SK-N-SH (cell line): ENCODE results near the gene UBE4B. TPM values are rescaled to one million over a fixed set of nuclear protein-coding genes. Genes with fewer than 3 reads are reported as not detected.
A peak's percentile ranks its signal among the peaks of the same experiment; 100 is the strongest.

Experiments
- CTCF ChIA-PET: fragments of 300-600, 350-600 bp; formaldehyde crosslinking; extraction: SDS; loops from one replicate; lab custom pipeline; 2021; lab: Yijun Ruan, JAX
- POLR2A ChIA-PET: fragments of 350-600 bp; sonication (Branson Sonifier 250); formaldehyde crosslinking; extraction: SDS; loops from one replicate; lab custom pipeline; 2020; ENCODE audit warnings: antibody characterized with exemption, inconsistent platforms; lab: Yijun Ruan, JAX
- DNase-seq: peaks from one replicate; pipeline ENCODE4 v3.0.0; 2012
- H2AFZ ChIP-seq: fragments of 200-600 bp; sonication (generic); 2 replicates; pipeline ENCODE4 v1.8.1; 2016; ENCODE audit warnings: antibody characterized with exemption, mild to moderate bottlenecking, low read depth
- H3F3A ChIP-seq: fragments of 200-600 bp; sonication (generic); replicated peaks from 2 replicates; pipeline ENCODE3; 2016; ENCODE audit warnings: antibody characterized with exemption, mild to moderate bottlenecking; ENCODE audit not compliant: insufficient read depth
- H3K27ac ChIP-seq, 2 experiments: fragments of 200-500 bp in 1 of 2; fragments of 200-600 bp in 1 of 2; sonication (Bioruptor generic) in 1 of 2; sonication (generic), shearing (Covaris generic) in 1 of 2; 2 replicates each; pipeline versions ENCODE4 v1.5.1 to v1.6.1; 2014 to 2016; ENCODE audit warnings: low read depth in 2 of 2, inconsistent platforms in 1 of 2, low read length in 1 of 2, mild to moderate bottlenecking in 1 of 2, mixed read lengths in 1 of 2
- H3K27me3 ChIP-seq: fragments of 200-600 bp; sonication (generic), shearing (Covaris generic); 2 replicates; pipeline ENCODE4 v1.6.1; 2016; ENCODE audit warnings: mixed run types; ENCODE audit not compliant: insufficient read depth
- H3K36me3 ChIP-seq, 2 experiments: fragments of 200-500 bp in 1 of 2; fragments of 200-600 bp in 1 of 2; sonication (Bioruptor generic) in 1 of 2; sonication (generic) in 1 of 2; replicated peaks in 1 of 2; 2 replicates each; pipeline versions ENCODE3 to v1.5.1; 2014 to 2016; ENCODE audit warnings: low read length in 1 of 2, mild to moderate bottlenecking in 1 of 2; ENCODE audit not compliant: insufficient read depth in 2 of 2, control insufficient read depth in 1 of 2
- H3K4me1 ChIP-seq, 2 experiments: fragments of 200-500 bp in 1 of 2; fragments of 200-600 bp in 1 of 2; sonication (Bioruptor generic) in 1 of 2; sonication (generic), shearing (Covaris generic) in 1 of 2; 2 replicates each; pipeline versions ENCODE4 v1.5.1 to v1.6.1; 2014 to 2016; ENCODE audit warnings: low read depth in 1 of 2, low read length in 1 of 2, mixed run types in 1 of 2; ENCODE audit not compliant: insufficient read depth in 2 of 2, control insufficient read depth in 1 of 2
- H3K4me2 ChIP-seq: fragments of 200-600 bp; sonication (generic), shearing (Covaris generic); 2 replicates; pipeline ENCODE4 v1.6.1; 2017; ENCODE audit warnings: mixed run types
- H3K4me3 ChIP-seq, 2 experiments: fragments of 200-500 bp in 1 of 2; fragments of 200-600 bp in 1 of 2; sonication (Bioruptor generic) in 1 of 2; sonication (generic), shearing (Covaris generic) in 1 of 2; 2 replicates each; pipeline versions ENCODE4 v1.5.1 to v1.8.1; 2014 to 2016; ENCODE audit warnings: low read depth in 2 of 2, inconsistent platforms in 1 of 2, low read length in 1 of 2, mild to moderate bottlenecking in 1 of 2, mixed read lengths in 1 of 2, moderate library complexity in 1 of 2
- H3K79me2 ChIP-seq: fragments of 200-600 bp; sonication (generic); 2 replicates; pipeline ENCODE4 v1.8.1; 2017; ENCODE audit warnings: mild to moderate bottlenecking; ENCODE audit not compliant: insufficient read depth
- H3K9ac ChIP-seq: fragments of 200-600 bp; sonication (generic); 2 replicates; pipeline ENCODE4 v1.6.1; 2017; ENCODE audit warnings: mixed run types
- H3K9me2 ChIP-seq: fragments of 200-600 bp; sonication (generic); 2 replicates; pipeline ENCODE4 v1.6.1; 2017; ENCODE audit warnings: mixed run types
- H3K9me3 ChIP-seq: fragments of 200-600 bp; sonication (generic); 2 replicates; pipeline ENCODE4 v1.6.1; 2017; ENCODE audit warnings: mixed run types, mild to moderate bottlenecking, moderate library complexity
- H4K20me1 ChIP-seq: fragments of 200-600 bp; sonication (generic); 2 replicates; pipeline ENCODE4 v1.6.1; 2017; ENCODE audit warnings: mild to moderate bottlenecking, mixed run types; ENCODE audit not compliant: insufficient read depth
- ELF1 ChIP-seq: IDR thresholded peaks from 2 replicates; pipeline ENCODE4 v1.4.0; 2012
- EZH2phosphoT487 ChIP-seq: fragments of 200-600 bp; sonication (generic); IDR thresholded peaks from 2 replicates; pipeline ENCODE4 v1.6.1; 2017; ENCODE audit warnings: low read depth, mixed run types, mild to moderate bottlenecking, antibody characterized with exemption, moderate library complexity, borderline replicate concordance
- FOSL2 ChIP-seq: IDR thresholded peaks from 2 replicates; pipeline ENCODE4 v1.4.0; 2012; ENCODE audit warnings: low read depth, mild to moderate bottlenecking, moderate library complexity, borderline replicate concordance
- FOXJ3 ChIP-seq: sonication (generic); formaldehyde crosslinking; IDR thresholded peaks from 2 replicates; pipeline ENCODE4 v1.5.1; 2020; ENCODE audit warnings: mild to moderate bottlenecking, missing genetic modification reagents
- GATA2 ChIP-seq: sonication (generic); formaldehyde crosslinking; IDR thresholded peaks from 2 replicates; pipeline ENCODE4 v1.5.0; 2020; ENCODE audit warnings: mild to moderate bottlenecking, missing genetic modification reagents
- JUND ChIP-seq: IDR thresholded peaks from 2 replicates; pipeline ENCODE4 v1.4.0; 2012
- MEF2A ChIP-seq: IDR thresholded peaks from 2 replicates; pipeline ENCODE4 v1.4.0; 2012; ENCODE audit warnings: low read depth, borderline replicate concordance
- MXI1 ChIP-seq: IDR thresholded peaks from 2 replicates; pipeline ENCODE4 v1.6.1; 2012; ENCODE audit warnings: mild to moderate bottlenecking, low read depth, low read length, improper control_type of control experiment
- NFIC ChIP-seq: IDR thresholded peaks from 2 replicates; pipeline ENCODE4 v1.4.0; 2012; ENCODE audit warnings: borderline replicate concordance
- POLR2AphosphoS5 ChIP-seq: IDR thresholded peaks from 2 replicates; pipeline ENCODE4 v1.6.1; 2012; ENCODE audit warnings: low read depth, low read length
- RAD21 ChIP-seq: IDR thresholded peaks from 2 replicates; pipeline ENCODE4 v1.6.1; 2012; ENCODE audit warnings: mild to moderate bottlenecking, low read length
- SMC3 ChIP-seq: IDR thresholded peaks from 2 replicates; pipeline ENCODE4 v1.6.1; 2012; ENCODE audit warnings: low read depth, low read length, improper control_type of control experiment
- TAF1 ChIP-seq: IDR thresholded peaks from 2 replicates; pipeline ENCODE4 v1.6.1; 2012; ENCODE audit warnings: low read depth, mild to moderate bottlenecking, low read length, moderate library complexity, borderline replicate concordance
- TCF12 ChIP-seq: IDR thresholded peaks from 2 replicates; pipeline ENCODE4 v1.4.0; 2012
- WGBS: methylation state at CpG from one replicate; pipeline ENCODE4 v1.1.6; 2017; ENCODE audit warnings: low lambda C conversion rate; 5-methylcytosine and 5-hydroxymethylcytosine counted together
- polyA plus RNA-seq, 3 experiments: library from polyadenylated mRNA; depleted of rRNA; stranded (reverse); fragments of >200 nt; gene quantifications; 2 replicates each; pipeline ENCODE4 v1.2.3, GENCODE V29; 2012
- TF ChIP-seq, protein P1 (sequence below): fragments of 150-350 bp; IDR thresholded peaks from 2 replicates; pipeline ENCODE4 v1.6.1; 2017; ENCODE audit warnings: antibody characterized with exemption, low read length, low read depth, borderline replicate concordance
- TF ChIP-seq, protein P2 (sequence below): fragments of 150-350 bp; IDR thresholded peaks from 2 replicates; pipeline ENCODE4 v1.6.1; 2016; ENCODE audit warnings: mild to moderate bottlenecking, low read depth, low read length
- TF ChIP-seq, protein P3 (sequence below): fragments of 200-600 bp; sonication (generic); IDR thresholded peaks from 2 replicates; pipeline ENCODE4 v1.6.1; 2017; ENCODE audit warnings: antibody characterized with exemption, mild to moderate bottlenecking, moderate library complexity
- TF ChIP-seq, protein P4 (sequence below): IDR thresholded peaks from 2 replicates; pipeline ENCODE4 v1.6.1; 2012; ENCODE audit warnings: mild to moderate bottlenecking, low read depth, low read length, moderate library complexity
- TF ChIP-seq, protein P5 (sequence below): IDR thresholded peaks from 2 replicates; pipeline ENCODE4; 2012

UBE4B gene
- polyA plus RNA-seq, 1 of the 3 experiments (the other 2 are of a cell fraction), result 19.1 TPM

DNA sequence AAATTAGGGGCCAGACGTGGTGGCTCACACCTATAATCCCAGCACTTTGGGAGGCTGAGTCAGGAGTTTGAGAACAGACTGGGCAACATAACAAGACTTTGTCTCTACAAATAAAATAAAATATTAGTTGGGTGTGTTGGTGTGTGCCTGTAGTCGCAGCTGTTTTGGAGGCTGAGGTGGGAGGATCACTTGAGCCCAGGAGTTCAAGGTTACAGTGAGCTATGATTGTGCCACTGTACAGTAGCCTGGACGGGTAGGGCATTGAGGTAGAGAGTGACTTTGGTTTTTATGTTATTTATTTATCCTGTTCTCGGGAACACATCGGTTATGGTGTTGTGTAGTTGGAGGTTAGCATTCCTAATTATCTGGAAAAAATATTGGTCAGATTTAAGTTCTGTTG is 197.1 kb downstream of the UBE4B start:
- Histone ChIP-seq H3K27ac (peak overlapping the region in 1 of 2 experiments; percentile 55; a peak in 1 of 4 replicates), H3K79me2 (peaks cover 99% of the 10 kb centered on the region), H3F3A (peaks cover 13% of the 10 kb centered on the region), H3K27me3 (no peaks in the 10 kb centered on the region), H3K9me2 (no peaks in the 10 kb centered on the region), H3K4me3 (no peak overlapping the region), H3K9ac (no peak overlapping the region), H3K4me2 (no peak overlapping the region), H3K36me3 (peaks cover 0 to under 1% of the 10 kb centered on the region in 2 experiments), H4K20me1 (peaks cover 76% of the 10 kb centered on the region), H3K4me1 (0 out of 4 replicates have a peak, but pooled peaks cover 0 to 6% of the 10 kb centered on the region in 2 experiments), H2AFZ (no peak overlapping the region), H3K9me3 (no peaks in the 10 kb centered on the region)
- POLR2A ChIA-PET, result no interaction called here
- WGBS, result 97% methylated on average over 5 of the region's 5 CpGs
- no peak for DNase-seq
- TF ChIP-seq, protein P1, sequence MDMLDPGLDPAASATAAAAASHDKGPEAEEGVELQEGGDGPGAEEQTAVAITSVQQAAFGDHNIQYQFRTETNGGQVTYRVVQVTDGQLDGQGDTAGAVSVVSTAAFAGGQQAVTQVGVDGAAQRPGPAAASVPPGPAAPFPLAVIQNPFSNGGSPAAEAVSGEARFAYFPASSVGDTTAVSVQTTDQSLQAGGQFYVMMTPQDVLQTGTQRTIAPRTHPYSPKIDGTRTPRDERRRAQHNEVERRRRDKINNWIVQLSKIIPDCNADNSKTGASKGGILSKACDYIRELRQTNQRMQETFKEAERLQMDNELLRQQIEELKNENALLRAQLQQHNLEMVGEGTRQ, result no peak
- TF ChIP-seq POLR2AphosphoS5 (no peak), RAD21 (no peak), FOSL2 (no peak), JUND (no peak), SMC3 (no peak), MXI1 (no peak), EZH2phosphoT487 (no peak), TAF1 (no peak), ELF1 (no peak), MEF2A (no peak), NFIC (no peak), FOXJ3 (CRISPR knock-in tag) (no peak), TCF12 (no peak), GATA2 (CRISPR knock-in tag) (no peak)
- TF ChIP-seq, protein P2, sequence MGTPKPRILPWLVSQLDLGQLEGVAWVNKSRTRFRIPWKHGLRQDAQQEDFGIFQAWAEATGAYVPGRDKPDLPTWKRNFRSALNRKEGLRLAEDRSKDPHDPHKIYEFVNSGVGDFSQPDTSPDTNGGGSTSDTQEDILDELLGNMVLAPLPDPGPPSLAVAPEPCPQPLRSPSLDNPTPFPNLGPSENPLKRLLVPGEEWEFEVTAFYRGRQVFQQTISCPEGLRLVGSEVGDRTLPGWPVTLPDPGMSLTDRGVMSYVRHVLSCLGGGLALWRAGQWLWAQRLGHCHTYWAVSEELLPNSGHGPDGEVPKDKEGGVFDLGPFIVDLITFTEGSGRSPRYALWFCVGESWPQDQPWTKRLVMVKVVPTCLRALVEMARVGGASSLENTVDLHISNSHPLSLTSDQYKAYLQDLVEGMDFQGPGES, result no peak
- TF ChIP-seq, protein P3, sequence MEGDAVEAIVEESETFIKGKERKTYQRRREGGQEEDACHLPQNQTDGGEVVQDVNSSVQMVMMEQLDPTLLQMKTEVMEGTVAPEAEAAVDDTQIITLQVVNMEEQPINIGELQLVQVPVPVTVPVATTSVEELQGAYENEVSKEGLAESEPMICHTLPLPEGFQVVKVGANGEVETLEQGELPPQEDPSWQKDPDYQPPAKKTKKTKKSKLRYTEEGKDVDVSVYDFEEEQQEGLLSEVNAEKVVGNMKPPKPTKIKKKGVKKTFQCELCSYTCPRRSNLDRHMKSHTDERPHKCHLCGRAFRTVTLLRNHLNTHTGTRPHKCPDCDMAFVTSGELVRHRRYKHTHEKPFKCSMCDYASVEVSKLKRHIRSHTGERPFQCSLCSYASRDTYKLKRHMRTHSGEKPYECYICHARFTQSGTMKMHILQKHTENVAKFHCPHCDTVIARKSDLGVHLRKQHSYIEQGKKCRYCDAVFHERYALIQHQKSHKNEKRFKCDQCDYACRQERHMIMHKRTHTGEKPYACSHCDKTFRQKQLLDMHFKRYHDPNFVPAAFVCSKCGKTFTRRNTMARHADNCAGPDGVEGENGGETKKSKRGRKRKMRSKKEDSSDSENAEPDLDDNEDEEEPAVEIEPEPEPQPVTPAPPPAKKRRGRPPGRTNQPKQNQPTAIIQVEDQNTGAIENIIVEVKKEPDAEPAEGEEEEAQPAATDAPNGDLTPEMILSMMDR, result no peak
- TF ChIP-seq, protein P4, sequence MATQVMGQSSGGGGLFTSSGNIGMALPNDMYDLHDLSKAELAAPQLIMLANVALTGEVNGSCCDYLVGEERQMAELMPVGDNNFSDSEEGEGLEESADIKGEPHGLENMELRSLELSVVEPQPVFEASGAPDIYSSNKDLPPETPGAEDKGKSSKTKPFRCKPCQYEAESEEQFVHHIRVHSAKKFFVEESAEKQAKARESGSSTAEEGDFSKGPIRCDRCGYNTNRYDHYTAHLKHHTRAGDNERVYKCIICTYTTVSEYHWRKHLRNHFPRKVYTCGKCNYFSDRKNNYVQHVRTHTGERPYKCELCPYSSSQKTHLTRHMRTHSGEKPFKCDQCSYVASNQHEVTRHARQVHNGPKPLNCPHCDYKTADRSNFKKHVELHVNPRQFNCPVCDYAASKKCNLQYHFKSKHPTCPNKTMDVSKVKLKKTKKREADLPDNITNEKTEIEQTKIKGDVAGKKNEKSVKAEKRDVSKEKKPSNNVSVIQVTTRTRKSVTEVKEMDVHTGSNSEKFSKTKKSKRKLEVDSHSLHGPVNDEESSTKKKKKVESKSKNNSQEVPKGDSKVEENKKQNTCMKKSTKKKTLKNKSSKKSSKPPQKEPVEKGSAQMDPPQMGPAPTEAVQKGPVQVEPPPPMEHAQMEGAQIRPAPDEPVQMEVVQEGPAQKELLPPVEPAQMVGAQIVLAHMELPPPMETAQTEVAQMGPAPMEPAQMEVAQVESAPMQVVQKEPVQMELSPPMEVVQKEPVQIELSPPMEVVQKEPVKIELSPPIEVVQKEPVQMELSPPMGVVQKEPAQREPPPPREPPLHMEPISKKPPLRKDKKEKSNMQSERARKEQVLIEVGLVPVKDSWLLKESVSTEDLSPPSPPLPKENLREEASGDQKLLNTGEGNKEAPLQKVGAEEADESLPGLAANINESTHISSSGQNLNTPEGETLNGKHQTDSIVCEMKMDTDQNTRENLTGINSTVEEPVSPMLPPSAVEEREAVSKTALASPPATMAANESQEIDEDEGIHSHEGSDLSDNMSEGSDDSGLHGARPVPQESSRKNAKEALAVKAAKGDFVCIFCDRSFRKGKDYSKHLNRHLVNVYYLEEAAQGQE, result no peak
- TF ChIP-seq, protein P5, sequence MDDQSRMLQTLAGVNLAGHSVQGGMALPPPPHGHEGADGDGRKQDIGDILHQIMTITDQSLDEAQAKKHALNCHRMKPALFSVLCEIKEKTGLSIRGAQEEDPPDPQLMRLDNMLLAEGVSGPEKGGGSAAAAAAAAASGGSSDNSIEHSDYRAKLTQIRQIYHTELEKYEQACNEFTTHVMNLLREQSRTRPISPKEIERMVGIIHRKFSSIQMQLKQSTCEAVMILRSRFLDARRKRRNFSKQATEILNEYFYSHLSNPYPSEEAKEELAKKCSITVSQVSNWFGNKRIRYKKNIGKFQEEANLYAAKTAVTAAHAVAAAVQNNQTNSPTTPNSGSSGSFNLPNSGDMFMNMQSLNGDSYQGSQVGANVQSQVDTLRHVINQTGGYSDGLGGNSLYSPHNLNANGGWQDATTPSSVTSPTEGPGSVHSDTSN, result no peak
- CTCF ChIA-PET, result interaction anchor here (1.0 kb wide), 1 partner anchor 20 kb away, joined by 3 read pairs; the partner anchor contains the start of gene KIF1B
